DOHH2 (cell line): ENCODE results near the gene DNPEP.

Source experiments
- EZH2phosphoT487 ChIP-seq: fragments of 200-600 bp; sonication (generic); IDR thresholded peaks from 2 replicates; pipeline ENCODE4 v1.6.1; 2017; ENCODE audit warnings: borderline replicate concordance, mild to moderate bottlenecking, antibody characterized with exemption, low read length, moderate library complexity, mixed read lengths
- TF ChIP-seq, protein P1 (sequence below): fragments of 200-600 bp; sonication (generic); IDR thresholded peaks from one replicate; pipeline ENCODE4 v1.5.1; 2014; ENCODE audit warnings: antibody characterized with exemption, mild to moderate bottlenecking, low read depth, low read length; ENCODE audit not compliant: poor library complexity, severe bottlenecking

DNA sequence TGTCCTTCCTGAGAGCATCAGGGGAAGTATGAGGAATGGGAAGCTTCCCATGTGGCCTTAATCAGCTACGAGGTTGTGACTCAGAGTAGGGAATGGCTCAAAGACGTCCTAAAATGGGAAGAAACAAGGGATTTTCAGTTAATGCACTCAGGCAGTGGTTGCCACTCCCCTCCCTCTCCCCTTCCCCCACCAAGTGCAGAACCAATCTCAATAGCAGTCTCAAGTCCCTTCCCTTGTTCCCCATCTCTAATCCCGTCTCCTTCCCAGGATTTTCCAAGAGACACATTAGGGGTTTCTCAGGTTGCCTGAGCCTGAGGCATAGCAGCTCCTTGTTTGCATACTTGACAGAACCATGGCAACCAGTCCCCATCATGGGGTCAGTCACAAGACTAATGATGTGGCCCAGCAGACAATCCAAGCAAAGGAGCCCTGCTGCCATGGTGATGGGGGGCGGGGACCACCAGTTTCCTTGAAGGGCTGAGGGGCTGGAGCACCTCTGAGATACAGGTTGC lies 36.9 kb downstream of the DNPEP start:
- TF ChIP-seq, protein P1, sequence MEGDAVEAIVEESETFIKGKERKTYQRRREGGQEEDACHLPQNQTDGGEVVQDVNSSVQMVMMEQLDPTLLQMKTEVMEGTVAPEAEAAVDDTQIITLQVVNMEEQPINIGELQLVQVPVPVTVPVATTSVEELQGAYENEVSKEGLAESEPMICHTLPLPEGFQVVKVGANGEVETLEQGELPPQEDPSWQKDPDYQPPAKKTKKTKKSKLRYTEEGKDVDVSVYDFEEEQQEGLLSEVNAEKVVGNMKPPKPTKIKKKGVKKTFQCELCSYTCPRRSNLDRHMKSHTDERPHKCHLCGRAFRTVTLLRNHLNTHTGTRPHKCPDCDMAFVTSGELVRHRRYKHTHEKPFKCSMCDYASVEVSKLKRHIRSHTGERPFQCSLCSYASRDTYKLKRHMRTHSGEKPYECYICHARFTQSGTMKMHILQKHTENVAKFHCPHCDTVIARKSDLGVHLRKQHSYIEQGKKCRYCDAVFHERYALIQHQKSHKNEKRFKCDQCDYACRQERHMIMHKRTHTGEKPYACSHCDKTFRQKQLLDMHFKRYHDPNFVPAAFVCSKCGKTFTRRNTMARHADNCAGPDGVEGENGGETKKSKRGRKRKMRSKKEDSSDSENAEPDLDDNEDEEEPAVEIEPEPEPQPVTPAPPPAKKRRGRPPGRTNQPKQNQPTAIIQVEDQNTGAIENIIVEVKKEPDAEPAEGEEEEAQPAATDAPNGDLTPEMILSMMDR = no peak
- TF ChIP-seq EZH2phosphoT487 = no peak
